Epidermal melanocyte (primary cell): Measurements from ENCODE around the gene UCMA.
"Not testable (repeated sequence)": the region's sequence is repeated elsewhere in the genome, so short reads cannot be mapped to it uniquely, and the experiment has no call there.

Source experiments
- DNase-seq: peaks from one replicate; pipeline ENCODE4 v3.0.0; 2011; ENCODE audit warnings: low spot score; ENCODE audit not compliant: insufficient read length

The UCMA gene

GRCh38 chr10:13234172-13234571 lies at the start of gene UCMA:
Gene UCMA (minus strand): TSS chr10:13234374. CDS start chr10:13234258, 116 bp downstream.
- no peak for DNase-seq

GRCh38 chr10:13282348-13282747 lies 48.2 kb upstream of the UCMA start:
- DNase-seq = not testable (repeated sequence)

- DNase-seq = no peak
Measured at GRCh38 chr10:13276749-13277365, 42.7 kb upstream of the UCMA start.

GRCh38 chr10:13276146-13276545 lies 42.0 kb upstream of the UCMA start:
- DNase-seq = not testable (repeated sequence)

GRCh38 chr10:13272164-13272571 lies 38.0 kb upstream of the UCMA start:
- DNase-seq = peak; percentile 40

GRCh38 chr10:13271552-13272163 lies 37.5 kb upstream of the UCMA start:
- DNase-seq = no peak

- no peak for DNase-seq
Measured at GRCh38 chr10:13270877-13271551, 36.8 kb upstream of the UCMA start.

GRCh38 chr10:13268841-13269240 lies 34.7 kb upstream of the UCMA start:
- no peak for DNase-seq

GRCh38 chr10:13268310-13268709 lies 34.1 kb upstream of the UCMA start:
- DNase-seq = no peak

GRCh38 chr10:13263591-13263990 lies 29.4 kb upstream of the UCMA start:
- DNase-seq = no peak

- no peak for DNase-seq
Measured at GRCh38 chr10:13262433-13262832, 28.3 kb upstream of the UCMA start.

- no peak for DNase-seq
Measured at GRCh38 chr10:13257621-13258140, 23.5 kb upstream of the UCMA start.

- DNase-seq = no peak
Measured at GRCh38 chr10:13256627-13257026, 22.5 kb upstream of the UCMA start.

GRCh38 chr10:13253726-13254125 lies 19.6 kb upstream of the UCMA start:
- DNase-seq = no peak

- no peak for DNase-seq
Measured at GRCh38 chr10:13247784-13248183, 13.6 kb upstream of the UCMA start.

- DNase-seq = no peak
Measured at GRCh38 chr10:13247246-13247645, 13.1 kb upstream of the UCMA start.

- not testable (repeated sequence) for DNase-seq
Measured at GRCh38 chr10:13242260-13242659, 8.1 kb upstream of the UCMA start.

- no peak for DNase-seq
Measured at GRCh38 chr10:13241613-13242012, 7.4 kb upstream of the UCMA start.

GRCh38 chr10:13239923-13240322 lies 5.7 kb upstream of the UCMA start:
- DNase-seq = no peak

- DNase-seq = no peak
Measured at GRCh38 chr10:13238271-13239077, 4.3 kb upstream of the UCMA start.

- DNase-seq = no peak
Measured at GRCh38 chr10:13236638-13237037, 2.5 kb upstream of the UCMA start.

GRCh38 chr10:13234736-13235135 lies 562 bp upstream of the UCMA start:
- DNase-seq = not testable (repeated sequence)
